ENCODE measurements around the gene COL4A1. TPM values are rescaled to one million over a fixed set of nuclear protein-coding genes. Genes with fewer than 3 reads are reported as not detected.

Gene COL4A1
- polyA plus RNA-seq, 1 experiment: 210 TPM

- TF ChIP-seq CTCF (IDR thresholded peaks at IDR 0.05; ENCODE audit: low read depth, low read length): no peak
- POLR2A ChIA-PET: no interaction called here
- CTCF ChIA-PET: interaction anchor here (0.7 to 3.4 kb wide), 2 partner anchors 9 to 15 kb away, joined by 4 to 15 read pairs; no protein-coding TSS in a partner anchor
- Histone ChIP-seq H3K9me3 (ENCODE audit: control insufficient read depth, insufficient read depth, low read length) (no peaks in the 10 kb centered on the region), H3K27me3 (ENCODE audit: control insufficient read depth, insufficient read depth, low read length) (no peaks in the 10 kb centered on the region), H3K4me3 (ENCODE audit: low read depth, low read length) (no peak overlapping the region), H3K27ac (ENCODE audit: low read depth, low read length) (no peak overlapping the region)
- no peak for DNase-seq (ENCODE audit: low read depth, low spot score)
Observed at GRCh38 chr13:110232142-110232541, 74.8 kb downstream of the COL4A1 start.

DNA sequence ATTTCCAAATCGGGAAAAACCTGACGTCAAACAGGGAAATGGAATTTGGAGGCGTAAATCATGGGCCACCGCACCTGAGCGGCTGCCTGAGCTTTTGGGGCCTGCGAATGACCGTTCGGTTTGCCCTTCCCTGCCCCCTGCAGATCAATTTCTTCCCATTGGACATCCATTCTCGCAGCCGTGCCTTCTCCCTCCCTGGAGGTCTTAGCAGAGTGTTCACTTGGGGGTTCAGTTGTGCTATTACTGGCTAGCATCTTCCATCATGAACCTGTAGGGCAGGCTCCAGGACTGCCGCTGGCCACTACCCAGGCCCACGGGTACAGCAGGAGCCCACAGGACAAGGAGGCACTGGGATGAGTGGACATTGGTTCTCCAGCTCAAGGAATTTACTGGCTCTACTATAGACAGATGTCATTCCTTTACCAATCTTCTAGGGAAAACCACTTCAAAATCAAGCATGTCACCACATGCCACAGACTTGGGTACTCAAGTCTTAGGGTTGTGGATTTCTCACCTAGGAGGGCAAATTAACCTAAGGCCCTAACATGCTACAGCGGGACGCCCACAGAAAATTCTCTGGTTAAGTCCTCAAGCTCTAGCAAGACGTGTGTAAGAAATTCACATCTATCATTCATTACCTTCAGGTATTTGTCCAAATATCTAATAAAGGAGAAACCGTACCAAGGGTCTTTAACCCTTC is 75.5 kb downstream of the COL4A1 start:
- POLR2A ChIA-PET: no interaction called here

DNA sequence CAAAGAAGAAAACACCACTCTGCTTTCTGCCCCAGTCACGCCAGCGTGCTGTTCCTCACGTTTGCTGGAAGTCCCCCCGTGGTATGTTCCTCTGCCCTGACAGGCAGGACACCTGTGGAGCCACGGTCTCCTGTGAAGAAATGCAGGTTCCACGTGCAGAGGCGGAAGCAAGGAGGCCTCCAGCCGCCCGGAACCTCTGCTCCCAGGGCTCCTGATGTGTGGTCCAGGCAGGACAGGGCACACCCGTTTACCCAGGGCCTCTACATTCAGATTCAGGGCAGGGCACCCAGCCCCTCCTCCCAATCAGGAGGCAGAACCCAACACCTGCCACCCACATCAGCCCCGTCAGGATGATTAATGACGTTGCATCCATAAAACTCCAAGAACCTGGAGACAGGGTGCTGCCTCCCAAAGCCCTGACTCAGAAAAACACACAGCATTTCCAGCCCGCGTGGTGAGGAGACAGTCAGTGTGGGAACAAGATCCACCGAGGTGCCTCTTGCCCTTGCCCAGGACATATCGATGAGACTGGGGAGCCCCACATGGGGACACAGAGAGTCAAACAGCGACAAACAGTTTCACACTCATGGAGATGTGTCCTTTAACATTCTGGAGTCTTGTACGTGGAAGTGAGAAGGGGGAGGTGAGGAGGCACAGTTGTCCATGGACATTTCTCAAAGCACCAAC is 76.2 kb downstream of the COL4A1 start:
- no peak for DNase-seq (ENCODE audit: low read depth, low spot score)
- ChIA-PET CTCF (interaction anchor here (3.4 kb wide), 1 partner anchor 17 kb away, joined by 15 read pairs; no protein-coding TSS in a partner anchor), POLR2A (no interaction called here)
- no peaks in the 10 kb centered on the region for H3K9me3 ChIP-seq (ENCODE audit: control insufficient read depth, insufficient read depth, low read length)
- H3K27me3 ChIP-seq (ENCODE audit: control insufficient read depth, insufficient read depth, low read length): no peaks in the 10 kb centered on the region
- H3K4me3 ChIP-seq (ENCODE audit: low read depth, low read length): no peak overlapping the region
- no peak overlapping the region for H3K27ac ChIP-seq (ENCODE audit: low read depth, low read length)
- no peak for TF ChIP-seq CTCF (IDR thresholded peaks at IDR 0.05; ENCODE audit: low read depth, low read length)

More for the DNA sequence above, 75.5 kb downstream of the COL4A1 start:
- H3K27me3 ChIP-seq (ENCODE audit: control insufficient read depth, insufficient read depth, low read length): no peaks in the 10 kb centered on the region
- CTCF ChIA-PET: interaction anchor here (3.4 kb wide), 1 partner anchor 16 kb away, joined by 15 read pairs; no protein-coding TSS in a partner anchor
- H3K27ac ChIP-seq (ENCODE audit: low read depth, low read length): no peak overlapping the region
- H3K9me3 ChIP-seq (ENCODE audit: control insufficient read depth, insufficient read depth, low read length): no peaks in the 10 kb centered on the region
- TF ChIP-seq CTCF (IDR thresholded peaks at IDR 0.05; ENCODE audit: low read depth, low read length): no peak
- DNase-seq (ENCODE audit: low read depth, low spot score): no peak
- H3K4me3 ChIP-seq (ENCODE audit: low read depth, low read length): no peak overlapping the region

GRCh38 chr13:110229905-110230563 is 76.9 kb downstream of the COL4A1 start:
- no peak overlapping the region for H3K4me3 ChIP-seq (ENCODE audit: low read depth, low read length)
- ChIA-PET CTCF (interaction anchor here (2.7 kb wide), 1 partner anchor 17 kb away, joined by 10 read pairs; no protein-coding TSS in a partner anchor), POLR2A (no interaction called here)
- TF ChIP-seq CTCF (IDR thresholded peaks at IDR 0.05; ENCODE audit: low read depth, low read length): no peak
- H3K27me3 ChIP-seq (ENCODE audit: control insufficient read depth, insufficient read depth, low read length): no peaks in the 10 kb centered on the region
- no peaks in the 10 kb centered on the region for H3K9me3 ChIP-seq (ENCODE audit: control insufficient read depth, insufficient read depth, low read length)
- no peak overlapping the region for H3K27ac ChIP-seq (ENCODE audit: low read depth, low read length)
- DNase-seq (ENCODE audit: low read depth, low spot score): no peak

Measured in AG04450 (cell line).